HuH-7 (cell line): Measurements from ENCODE around the gene FAM187B.

Source experiments
- DNase-seq: peaks from one replicate; pipeline ENCODE4 v3.0.0; 2011; ENCODE audit warnings: low spot score

Gene FAM187B

GRCh38 chr19:35178701-35179100 lies 49.8 kb downstream of the FAM187B start:
- no peak for DNase-seq

- no peak for DNase-seq
These were observed 50.9 kb downstream of the FAM187B start for GRCh38 chr19:35177377-35178274.

GRCh38 chr19:35176181-35176570 lies 52.4 kb downstream of the FAM187B start:
- no peak for DNase-seq
